Smooth muscle cell (in vitro differentiated cells): ENCODE measurements around the gene GOLGA6C. TPM values are rescaled to one million over a fixed set of nuclear protein-coding genes. Genes with fewer than 3 reads are reported as not detected.

Source experiments
- DNase-seq: peaks from one replicate; lab custom pipeline; 2025; ENCODE audit not compliant: unreplicated experiment; lab: John Stamatoyannopoulos, UW
- H2AFZ ChIP-seq: fragments of 200-600 bp; sonication (generic); 2 replicates; pipeline ENCODE4 v1.6.0; 2016; ENCODE audit warnings: antibody characterized with exemption, low read depth, mild to moderate bottlenecking
- H3F3A ChIP-seq: fragments of 200-600 bp; sonication (generic); 2 replicates; pipeline ENCODE4 v1.6.0; 2017; ENCODE audit warnings: antibody characterized with exemption, low read depth
- H3K27ac ChIP-seq: fragments of 200-600 bp; sonication (generic); 2 replicates; pipeline ENCODE4 v1.5.1; 2016; ENCODE audit warnings: low read depth, mild to moderate bottlenecking
- H3K27me3 ChIP-seq: fragments of 200-600 bp; sonication (generic); 2 replicates; pipeline ENCODE4 v1.6.1; 2016; ENCODE audit warnings: low read depth, mild to moderate bottlenecking
- H3K36me3 ChIP-seq: fragments of 200-600 bp; sonication (generic); 2 replicates; pipeline ENCODE4 v1.5.1; 2016; ENCODE audit warnings: low read depth
- H3K4me1 ChIP-seq: fragments of 200-600 bp; sonication (generic); 2 replicates; pipeline ENCODE4 v1.5.1; 2016; ENCODE audit warnings: low read depth
- H3K4me2 ChIP-seq: fragments of 200-600 bp; sonication (generic); 2 replicates; pipeline ENCODE4 v1.6.0; 2016; ENCODE audit warnings: mild to moderate bottlenecking
- H3K4me3 ChIP-seq: fragments of 200-600 bp; sonication (generic); 2 replicates; pipeline ENCODE4 v1.5.1; 2016; ENCODE audit warnings: mild to moderate bottlenecking
- H3K79me2 ChIP-seq: fragments of 200-600 bp; sonication (generic); 2 replicates; pipeline ENCODE4 v1.6.0; 2016; ENCODE audit warnings: low read depth, mild to moderate bottlenecking
- H3K9ac ChIP-seq: fragments of 200-600 bp; sonication (generic); 2 replicates; pipeline ENCODE4 v1.6.0; 2016; ENCODE audit warnings: low read depth
- H3K9me3 ChIP-seq: fragments of 200-600 bp; sonication (generic); replicated peaks from 2 replicates; pipeline ENCODE4 v1.5.1; 2016; ENCODE audit warnings: low read depth
- H4K20me1 ChIP-seq: fragments of 200-600 bp; sonication (generic); 2 replicates; pipeline ENCODE4 v1.6.0; 2016; ENCODE audit warnings: low read depth
- CTCF ChIP-seq: fragments of 200-600 bp; sonication (generic); IDR thresholded peaks from 2 replicates; pipeline ENCODE4 v1.5.1; 2017; ENCODE audit warnings: borderline replicate concordance, mild to moderate bottlenecking, antibody characterized with exemption; ENCODE audit not compliant: insufficient read depth, poor library complexity, severe bottlenecking
- WGBS: methylation state at CpG from one replicate; pipeline ENCODE4 v1.1.7; 2016; ENCODE audit warnings: low lambda C conversion rate; 5-methylcytosine and 5-hydroxymethylcytosine counted together
- polyA plus RNA-seq: library from polyadenylated mRNA; unstranded; fragments of >200 nt; fragmentation: Nextera tagmentation; extraction: Ambion mirVana; gene quantifications from 2 replicates; pipeline ENCODE4 v1.2.1, GENCODE V29; 2016
- total RNA-seq: library from RNA; depleted of rRNA; stranded (reverse); fragments of >200 nt; gene quantifications from 2 replicates; pipeline ENCODE4 v1.2.3, GENCODE V29; 2014

GOLGA6C gene
- total and polyA plus RNA-seq, 2 experiments from 2014 or later = not detected

- H3F3A ChIP-seq = no peaks in the 10 kb centered on the region
- no peak overlapping the region for H3K4me2 ChIP-seq
- WGBS = 92% methylated on average over 4 of the region's 4 CpGs
- no peaks in the 10 kb centered on the region for H3K9me3 ChIP-seq
- H2AFZ ChIP-seq = no peak overlapping the region
- DNase-seq = no peak
- TF ChIP-seq CTCF = no peak
- no peak overlapping the region for H3K4me3 ChIP-seq
- no peak overlapping the region for H3K9ac ChIP-seq
- H3K27me3 ChIP-seq = peaks cover 6% of the 10 kb centered on the region
- H3K27ac ChIP-seq = no peak overlapping the region
- no peaks in the 10 kb centered on the region for H3K4me1 ChIP-seq
- H3K36me3 ChIP-seq = no peaks in the 10 kb centered on the region
- H3K79me2 ChIP-seq = no peaks in the 10 kb centered on the region
- H4K20me1 ChIP-seq = no peaks in the 10 kb centered on the region
These were observed 26.3 kb upstream of the GOLGA6C start for GRCh38 chr15:75231836-75232235.

- Histone ChIP-seq H3K79me2 (no peaks in the 10 kb centered on the region), H4K20me1 (no peaks in the 10 kb centered on the region), H3K9me3 (no peaks in the 10 kb centered on the region), H3F3A (no peaks in the 10 kb centered on the region), H2AFZ (no peak overlapping the region), H3K4me1 (no peaks in the 10 kb centered on the region), H3K36me3 (no peaks in the 10 kb centered on the region), H3K27ac (no peak overlapping the region), H3K4me3 (no peak overlapping the region), H3K4me2 (no peak overlapping the region), H3K27me3 (peaks cover 6% of the 10 kb centered on the region), H3K9ac (no peak overlapping the region)
- no peak for DNase-seq
- 91% methylated on average over 12 of the region's 12 CpGs for WGBS
- TF ChIP-seq CTCF = no peak
These were observed 25.8 kb upstream of the GOLGA6C start for GRCh38 chr15:75232252-75232813.

GRCh38 chr15:75232826-75233503 is 25.2 kb upstream of the GOLGA6C start:
- Histone ChIP-seq H4K20me1 (no peaks in the 10 kb centered on the region), H3K9ac (no peak overlapping the region), H2AFZ (no peak overlapping the region), H3K9me3 (no peaks in the 10 kb centered on the region), H3K27ac (no peak overlapping the region), H3K4me2 (no peak overlapping the region), H3K4me3 (no peak overlapping the region), H3K27me3 (peaks cover 6% of the 10 kb centered on the region), H3K79me2 (no peaks in the 10 kb centered on the region), H3K4me1 (no peaks in the 10 kb centered on the region), H3F3A (no peaks in the 10 kb centered on the region), H3K36me3 (no peaks in the 10 kb centered on the region)
- no peak for DNase-seq
- 91% methylated on average over 17 of the region's 17 CpGs for WGBS
- no peak for TF ChIP-seq CTCF
